ENCODE results near the gene TTLL12.

TTLL12 gene

DNA sequence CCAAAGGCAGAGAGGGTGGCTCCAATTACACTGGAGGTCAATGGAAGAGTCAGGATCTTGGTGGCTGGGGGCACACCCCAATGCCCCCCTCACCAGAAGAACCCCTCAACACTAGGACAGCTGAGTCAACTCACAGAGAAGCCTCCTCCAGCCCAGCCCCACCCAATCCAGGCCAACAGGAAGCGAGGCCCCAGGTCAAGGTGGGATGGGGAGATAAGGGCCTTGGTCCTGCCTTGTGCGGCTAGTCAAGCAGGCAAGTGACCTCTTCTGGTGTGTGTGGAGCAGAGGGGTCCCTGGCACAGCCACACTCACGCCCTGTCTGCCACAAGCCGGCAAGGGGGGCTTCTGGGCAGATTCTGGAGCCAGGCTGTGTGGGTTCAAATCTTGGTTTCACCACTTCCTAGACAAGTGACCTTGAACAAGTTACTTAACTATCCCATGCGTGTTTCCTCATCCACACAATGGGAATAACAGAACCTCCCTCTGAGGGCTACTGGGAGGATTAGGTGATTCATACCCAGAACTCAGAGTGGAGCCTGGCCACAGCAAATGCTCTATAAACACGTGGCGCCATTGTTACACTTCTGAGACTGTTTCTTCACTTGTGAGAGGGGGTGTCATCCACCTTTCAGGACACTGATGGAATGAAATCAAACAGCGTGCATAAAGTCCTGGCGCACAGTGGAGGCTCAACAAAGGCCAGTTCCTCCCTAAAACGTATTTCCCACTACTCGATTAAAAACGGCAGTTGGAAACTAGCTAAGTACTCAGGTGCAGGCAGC, 3.2 kb downstream of the TTLL12 start:
- in situ Hi-C loops (cut with HindIII; ENCODE audit: low pct_unique_long_range_greater_than_20kb, low sequenced_read_pairs) = no loop called here
- no peak for DNase-seq (ENCODE audit: low read depth in 1 of 2, low spot score in 1 of 2)
- no peak for TF ChIP-seq JUND (IDR thresholded peaks at IDR 0.05; ENCODE audit: low read depth)

- no peak for TF ChIP-seq JUND (IDR thresholded peaks at IDR 0.05; ENCODE audit: low read depth)
- in situ Hi-C loops (cut with HindIII; ENCODE audit: low pct_unique_long_range_greater_than_20kb, low sequenced_read_pairs) = no loop called here
- no peak for DNase-seq (ENCODE audit: low read depth in 1 of 2, low spot score in 1 of 2)
Measured at GRCh38 chr22:43182726-43183125, 4.2 kb downstream of the TTLL12 start.

- in situ Hi-C loops (cut with HindIII; ENCODE audit: low pct_unique_long_range_greater_than_20kb, low sequenced_read_pairs) = no loop called here
- TF ChIP-seq JUND (IDR thresholded peaks at IDR 0.05; ENCODE audit: low read depth) = no peak
- no peak for DNase-seq (ENCODE audit: low read depth in 1 of 2, low spot score in 1 of 2)
Measured at GRCh38 chr22:43182118-43182517, 4.8 kb downstream of the TTLL12 start.

- no peak for TF ChIP-seq JUND (IDR thresholded peaks at IDR 0.05; ENCODE audit: low read depth)
- DNase-seq (ENCODE audit: low read depth in 1 of 2, low spot score in 1 of 2) = no peak
- in situ Hi-C loops (cut with HindIII; ENCODE audit: low pct_unique_long_range_greater_than_20kb, low sequenced_read_pairs) = no loop called here
Measured at GRCh38 chr22:43181321-43182076, 5.4 kb downstream of the TTLL12 start.

DNA sequence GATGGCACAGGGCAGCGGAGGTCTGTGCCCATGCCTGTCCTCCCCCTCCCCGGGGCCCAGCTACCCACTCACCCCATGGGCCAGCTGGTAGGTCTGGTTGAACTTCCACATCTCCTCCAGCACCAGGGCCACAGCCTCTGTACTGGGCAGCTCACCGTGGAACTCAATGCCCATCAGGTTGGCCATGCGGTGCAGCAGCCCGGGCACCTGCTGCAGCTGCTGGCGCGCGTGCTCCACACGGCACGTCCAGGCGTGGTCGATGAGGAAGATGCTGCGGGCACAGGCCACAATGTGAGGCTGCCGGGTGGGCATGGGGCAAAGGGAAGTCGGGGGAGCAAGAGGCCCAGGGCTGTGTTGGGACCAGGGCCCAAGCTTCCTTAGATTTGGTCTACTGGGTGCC, 6.3 kb downstream of the TTLL12 start:
- in situ Hi-C loops (cut with HindIII; ENCODE audit: low pct_unique_long_range_greater_than_20kb, low sequenced_read_pairs) = no loop called here
- no peak for DNase-seq (ENCODE audit: low read depth in 1 of 2, low spot score in 1 of 2)
- TF ChIP-seq JUND (IDR thresholded peaks at IDR 0.05; ENCODE audit: low read depth) = no peak

DNA sequence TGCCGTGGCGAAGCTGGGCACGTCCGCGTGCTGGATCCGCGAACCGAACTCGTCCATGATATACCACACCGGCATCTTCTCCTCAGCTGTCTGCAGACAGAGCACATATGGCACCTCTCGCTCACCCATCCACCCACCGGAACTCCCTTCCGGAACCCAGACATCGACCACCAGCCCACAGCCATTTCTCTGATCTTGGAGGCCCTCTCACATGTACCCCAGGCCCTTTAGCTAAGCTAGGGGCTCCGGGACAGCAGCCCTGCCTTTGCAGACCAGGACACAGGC, 7.1 kb downstream of the TTLL12 start:
- no peak for DNase-seq (ENCODE audit: low read depth in 1 of 2, low spot score in 1 of 2)
- no peak for TF ChIP-seq JUND (IDR thresholded peaks at IDR 0.05; ENCODE audit: low read depth)
- in situ Hi-C loops (cut with HindIII; ENCODE audit: low pct_unique_long_range_greater_than_20kb, low sequenced_read_pairs) = no loop called here

GRCh38 chr22:43179146-43179910, 7.6 kb downstream of the TTLL12 start:
- in situ Hi-C loops (cut with HindIII; ENCODE audit: low pct_unique_long_range_greater_than_20kb, low sequenced_read_pairs) = no loop called here
- no peak for DNase-seq (ENCODE audit: low read depth in 1 of 2, low spot score in 1 of 2)
- no peak for TF ChIP-seq JUND (IDR thresholded peaks at IDR 0.05; ENCODE audit: low read depth)

DNA sequence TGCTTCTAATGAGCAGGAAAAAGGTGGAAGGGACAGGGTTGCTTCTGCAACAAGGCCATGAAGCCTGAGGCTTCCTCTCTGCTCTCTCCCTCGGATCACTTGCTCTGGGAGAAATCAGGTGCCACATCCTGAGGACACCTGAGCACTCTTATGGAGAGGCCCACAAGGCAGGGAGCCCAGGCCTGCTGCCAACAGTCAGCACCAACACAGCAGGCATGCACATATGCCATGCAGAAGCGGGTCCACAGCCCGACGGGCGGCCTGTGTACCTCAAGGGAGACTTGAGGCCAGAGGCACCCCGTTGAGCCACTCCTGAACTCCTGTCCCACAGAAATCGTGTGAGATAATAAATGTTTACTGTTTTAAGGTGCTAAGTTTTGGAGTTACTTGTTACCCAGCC, 9.5 kb downstream of the TTLL12 start:
- no peak for DNase-seq (ENCODE audit: low read depth in 1 of 2, low spot score in 1 of 2)
- in situ Hi-C loops (cut with HindIII; ENCODE audit: low pct_unique_long_range_greater_than_20kb, low sequenced_read_pairs) = no loop called here
- TF ChIP-seq JUND (IDR thresholded peaks at IDR 0.05; ENCODE audit: low read depth) = no peak

DNA sequence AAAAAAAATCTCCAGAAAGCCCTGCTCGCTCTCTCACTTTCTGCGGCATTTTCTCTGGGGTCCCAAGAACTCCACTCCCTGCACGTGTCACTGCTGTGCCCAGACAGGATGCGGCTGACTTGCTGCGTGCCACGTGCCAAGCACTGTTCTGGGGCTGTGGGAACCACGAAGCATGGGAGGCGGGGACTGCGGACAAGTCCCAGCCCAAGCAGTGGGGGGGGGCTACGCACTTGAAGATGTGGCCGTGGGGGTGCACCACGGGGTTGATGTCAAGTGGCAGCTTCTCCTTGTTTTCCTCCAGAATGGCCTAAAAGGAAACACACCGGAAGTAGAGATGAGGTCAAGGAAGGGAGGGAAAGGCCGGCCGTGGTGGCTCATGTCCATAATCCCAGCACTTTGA, 10.8 kb downstream of the TTLL12 start:
- DNase-seq (ENCODE audit: low read depth in 1 of 2, low spot score in 1 of 2) = no peak
- in situ Hi-C loops (cut with HindIII; ENCODE audit: low pct_unique_long_range_greater_than_20kb, low sequenced_read_pairs) = no loop called here
- no peak for TF ChIP-seq JUND (IDR thresholded peaks at IDR 0.05; ENCODE audit: low read depth)

DNA sequence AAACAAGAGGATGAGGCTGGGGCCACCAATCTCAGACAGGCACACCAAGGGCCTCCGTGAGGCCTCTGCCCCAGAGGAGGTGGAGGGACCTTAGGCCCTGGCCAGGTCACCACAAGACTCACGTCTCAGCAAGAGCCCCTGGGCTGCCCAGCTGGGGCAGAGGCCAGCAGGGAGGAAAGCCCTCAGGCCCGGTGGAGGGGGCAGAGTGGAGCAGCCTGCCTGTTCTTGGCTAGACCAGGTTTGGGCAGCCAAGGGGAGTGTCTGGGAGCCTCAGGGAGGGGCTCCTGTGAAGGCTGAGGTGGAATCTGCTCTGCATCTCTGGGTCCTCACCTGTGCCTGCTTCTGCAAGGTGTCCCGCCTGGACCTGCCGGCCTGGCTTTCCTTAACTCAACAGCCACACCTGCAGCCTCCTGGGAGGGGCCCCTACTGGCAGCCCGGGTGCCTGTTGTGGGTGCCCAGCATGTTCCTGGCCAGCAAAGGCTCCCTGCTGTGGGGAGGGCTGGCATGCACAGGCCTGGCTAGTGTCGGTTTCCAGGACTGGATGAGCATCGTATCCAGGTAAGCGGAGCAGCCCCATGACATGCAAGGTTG, 11.9 kb downstream of the TTLL12 start:
- no peak for DNase-seq (ENCODE audit: low read depth in 1 of 2, low spot score in 1 of 2)
- in situ Hi-C loops (cut with HindIII; ENCODE audit: low pct_unique_long_range_greater_than_20kb, low sequenced_read_pairs) = no loop called here
- no peak for TF ChIP-seq JUND (IDR thresholded peaks at IDR 0.05; ENCODE audit: low read depth)

- DNase-seq (ENCODE audit: low read depth in 1 of 2, low spot score in 1 of 2) = no peak
- no peak for TF ChIP-seq JUND (IDR thresholded peaks at IDR 0.05; ENCODE audit: low read depth)
- in situ Hi-C loops (cut with HindIII; ENCODE audit: low pct_unique_long_range_greater_than_20kb, low sequenced_read_pairs) = no loop called here
Measured at GRCh38 chr22:43173976-43174720, 12.8 kb downstream of the TTLL12 start.

DNA sequence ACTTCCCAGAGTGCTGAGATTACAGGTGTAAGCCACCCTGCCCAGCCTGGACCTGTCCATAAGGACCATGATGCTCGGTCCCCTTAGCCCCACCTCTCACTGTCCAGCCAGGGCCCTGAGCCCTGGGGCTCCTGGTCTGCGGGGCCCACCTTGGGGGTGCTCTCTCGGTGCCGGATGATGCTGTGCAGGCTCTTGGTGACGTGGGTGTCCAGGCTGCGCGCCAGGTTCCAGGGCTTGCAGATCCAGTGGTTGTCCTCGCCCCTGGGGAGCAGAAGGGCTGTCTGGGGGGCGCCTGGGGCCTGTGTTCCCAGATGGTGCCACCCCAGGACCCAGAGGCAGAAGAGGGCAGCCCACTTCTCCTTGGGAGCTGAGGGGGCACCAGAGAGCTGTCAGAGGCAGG, 13.4 kb downstream of the TTLL12 start:
- DNase-seq (ENCODE audit: low read depth in 1 of 2, low spot score in 1 of 2) = no peak
- TF ChIP-seq JUND (IDR thresholded peaks at IDR 0.05; ENCODE audit: low read depth) = no peak
- in situ Hi-C loops (cut with HindIII; ENCODE audit: low pct_unique_long_range_greater_than_20kb, low sequenced_read_pairs) = no loop called here

Measured in T47D (cell line).